ENCODE data around the gene EPYC. TPM values are rescaled to one million over a fixed set of nuclear protein-coding genes. Genes with fewer than 3 reads are reported as not detected.

Gene EPYC
- total and polyA plus RNA-seq, 4 donors: not detected

- no peaks in the 10 kb centered on the region for H3K36me3 ChIP-seq (ENCODE audit: control insufficient read depth in 4 of 4, insufficient read depth in 3 of 4, low read depth in 1 of 4, low read length in 3 of 4)
- no peak overlapping the region for H3K9ac ChIP-seq (ENCODE audit: low read depth in 1 of 2, low read length in 2 of 2)
- H3K27me3 ChIP-seq (ENCODE audit: control insufficient read depth in 4 of 4, insufficient read depth in 4 of 4, low read length in 3 of 4): no peaks in the 10 kb centered on the region
- 83% methylated on average over 2 of the region's 2 CpGs for WGBS
- no peak overlapping the region for H3K27ac ChIP-seq (ENCODE audit: low read depth in 1 of 2, low read length in 2 of 2)
- no peak overlapping the region for H3K4me3 ChIP-seq (ENCODE audit: low read depth in 1 of 3, low read length in 3 of 3)
- no peaks in the 10 kb centered on the region for H3K9me3 ChIP-seq (ENCODE audit: control insufficient read depth in 4 of 4, low read length in 3 of 4)
- no peak for DNase-seq (ENCODE audit: low spot score)
- TF ChIP-seq RXRA (IDR thresholded peaks at IDR 0.05): no peak
- TF ChIP-seq FOXA2 (IDR thresholded peaks at IDR 0.05): no peak
- TF ChIP-seq TAF1 (conservative IDR thresholded peaks at IDR 0.05): no peak
- H3K4me1 ChIP-seq (ENCODE audit: control insufficient read depth in 4 of 4, insufficient read depth in 4 of 4, low read length in 3 of 4): no peaks in the 10 kb centered on the region
Observed at GRCh38 chr12:90965204-90965603, 39.6 kb downstream of the EPYC start.

GRCh38 chr12:90964616-90965015 lies 40.2 kb downstream of the EPYC start:
- Histone ChIP-seq H3K36me3 (ENCODE audit: control insufficient read depth in 4 of 4, insufficient read depth in 3 of 4, low read depth in 1 of 4, low read length in 3 of 4) (no peaks in the 10 kb centered on the region), H3K9me3 (ENCODE audit: control insufficient read depth in 4 of 4, low read length in 3 of 4) (no peaks in the 10 kb centered on the region), H3K27me3 (ENCODE audit: control insufficient read depth in 4 of 4, insufficient read depth in 4 of 4, low read length in 3 of 4) (no peaks in the 10 kb centered on the region), H3K27ac (ENCODE audit: low read depth in 1 of 2, low read length in 2 of 2) (no peak overlapping the region), H3K4me1 (ENCODE audit: control insufficient read depth in 4 of 4, insufficient read depth in 4 of 4, low read length in 3 of 4) (no peaks in the 10 kb centered on the region), H3K9ac (ENCODE audit: low read depth in 1 of 2, low read length in 2 of 2) (no peak overlapping the region), H3K4me3 (ENCODE audit: low read depth in 1 of 3, low read length in 3 of 3) (no peak overlapping the region)
- 37% methylated on average over 2 of the region's 2 CpGs for WGBS
- DNase-seq (ENCODE audit: low spot score): no peak
- TF ChIP-seq ATF3 (IDR thresholded peaks at IDR 0.05) (no peak), NR2F2 (IDR thresholded peaks at IDR 0.05) (no peak), SP1 (IDR thresholded peaks at IDR 0.05) (no peak), HNF4G (IDR thresholded peaks at IDR 0.05) (no peak), FOXA2 (IDR thresholded peaks at IDR 0.05) (no peak), EGR1 (IDR thresholded peaks at IDR 0.05; ENCODE audit: low read depth in 2 of 2) (no peak), RAD21 (IDR thresholded peaks at IDR 0.05) (no peak), YY1 (IDR thresholded peaks at IDR 0.05) (no peak), TAF1 (conservative IDR thresholded peaks at IDR 0.05) (no peak), GABPA (IDR thresholded peaks at IDR 0.05 in 1 of 2, conservative IDR thresholded peaks at IDR 0.05 in 1 of 2) (no peak), MAX (IDR thresholded peaks at IDR 0.05) (no peak), HNF4A (conservative IDR thresholded peaks at IDR 0.05) (no peak), RXRA (IDR thresholded peaks at IDR 0.05) (no peak)
- TF ChIP-seq, protein P1, sequence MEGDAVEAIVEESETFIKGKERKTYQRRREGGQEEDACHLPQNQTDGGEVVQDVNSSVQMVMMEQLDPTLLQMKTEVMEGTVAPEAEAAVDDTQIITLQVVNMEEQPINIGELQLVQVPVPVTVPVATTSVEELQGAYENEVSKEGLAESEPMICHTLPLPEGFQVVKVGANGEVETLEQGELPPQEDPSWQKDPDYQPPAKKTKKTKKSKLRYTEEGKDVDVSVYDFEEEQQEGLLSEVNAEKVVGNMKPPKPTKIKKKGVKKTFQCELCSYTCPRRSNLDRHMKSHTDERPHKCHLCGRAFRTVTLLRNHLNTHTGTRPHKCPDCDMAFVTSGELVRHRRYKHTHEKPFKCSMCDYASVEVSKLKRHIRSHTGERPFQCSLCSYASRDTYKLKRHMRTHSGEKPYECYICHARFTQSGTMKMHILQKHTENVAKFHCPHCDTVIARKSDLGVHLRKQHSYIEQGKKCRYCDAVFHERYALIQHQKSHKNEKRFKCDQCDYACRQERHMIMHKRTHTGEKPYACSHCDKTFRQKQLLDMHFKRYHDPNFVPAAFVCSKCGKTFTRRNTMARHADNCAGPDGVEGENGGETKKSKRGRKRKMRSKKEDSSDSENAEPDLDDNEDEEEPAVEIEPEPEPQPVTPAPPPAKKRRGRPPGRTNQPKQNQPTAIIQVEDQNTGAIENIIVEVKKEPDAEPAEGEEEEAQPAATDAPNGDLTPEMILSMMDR (IDR thresholded peaks at IDR 0.05; ENCODE audit: low read depth, low read length, missing input control): no peak
- TF ChIP-seq, protein P2, sequence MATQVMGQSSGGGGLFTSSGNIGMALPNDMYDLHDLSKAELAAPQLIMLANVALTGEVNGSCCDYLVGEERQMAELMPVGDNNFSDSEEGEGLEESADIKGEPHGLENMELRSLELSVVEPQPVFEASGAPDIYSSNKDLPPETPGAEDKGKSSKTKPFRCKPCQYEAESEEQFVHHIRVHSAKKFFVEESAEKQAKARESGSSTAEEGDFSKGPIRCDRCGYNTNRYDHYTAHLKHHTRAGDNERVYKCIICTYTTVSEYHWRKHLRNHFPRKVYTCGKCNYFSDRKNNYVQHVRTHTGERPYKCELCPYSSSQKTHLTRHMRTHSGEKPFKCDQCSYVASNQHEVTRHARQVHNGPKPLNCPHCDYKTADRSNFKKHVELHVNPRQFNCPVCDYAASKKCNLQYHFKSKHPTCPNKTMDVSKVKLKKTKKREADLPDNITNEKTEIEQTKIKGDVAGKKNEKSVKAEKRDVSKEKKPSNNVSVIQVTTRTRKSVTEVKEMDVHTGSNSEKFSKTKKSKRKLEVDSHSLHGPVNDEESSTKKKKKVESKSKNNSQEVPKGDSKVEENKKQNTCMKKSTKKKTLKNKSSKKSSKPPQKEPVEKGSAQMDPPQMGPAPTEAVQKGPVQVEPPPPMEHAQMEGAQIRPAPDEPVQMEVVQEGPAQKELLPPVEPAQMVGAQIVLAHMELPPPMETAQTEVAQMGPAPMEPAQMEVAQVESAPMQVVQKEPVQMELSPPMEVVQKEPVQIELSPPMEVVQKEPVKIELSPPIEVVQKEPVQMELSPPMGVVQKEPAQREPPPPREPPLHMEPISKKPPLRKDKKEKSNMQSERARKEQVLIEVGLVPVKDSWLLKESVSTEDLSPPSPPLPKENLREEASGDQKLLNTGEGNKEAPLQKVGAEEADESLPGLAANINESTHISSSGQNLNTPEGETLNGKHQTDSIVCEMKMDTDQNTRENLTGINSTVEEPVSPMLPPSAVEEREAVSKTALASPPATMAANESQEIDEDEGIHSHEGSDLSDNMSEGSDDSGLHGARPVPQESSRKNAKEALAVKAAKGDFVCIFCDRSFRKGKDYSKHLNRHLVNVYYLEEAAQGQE (IDR thresholded peaks at IDR 0.05): no peak
- TF ChIP-seq, protein P3, sequence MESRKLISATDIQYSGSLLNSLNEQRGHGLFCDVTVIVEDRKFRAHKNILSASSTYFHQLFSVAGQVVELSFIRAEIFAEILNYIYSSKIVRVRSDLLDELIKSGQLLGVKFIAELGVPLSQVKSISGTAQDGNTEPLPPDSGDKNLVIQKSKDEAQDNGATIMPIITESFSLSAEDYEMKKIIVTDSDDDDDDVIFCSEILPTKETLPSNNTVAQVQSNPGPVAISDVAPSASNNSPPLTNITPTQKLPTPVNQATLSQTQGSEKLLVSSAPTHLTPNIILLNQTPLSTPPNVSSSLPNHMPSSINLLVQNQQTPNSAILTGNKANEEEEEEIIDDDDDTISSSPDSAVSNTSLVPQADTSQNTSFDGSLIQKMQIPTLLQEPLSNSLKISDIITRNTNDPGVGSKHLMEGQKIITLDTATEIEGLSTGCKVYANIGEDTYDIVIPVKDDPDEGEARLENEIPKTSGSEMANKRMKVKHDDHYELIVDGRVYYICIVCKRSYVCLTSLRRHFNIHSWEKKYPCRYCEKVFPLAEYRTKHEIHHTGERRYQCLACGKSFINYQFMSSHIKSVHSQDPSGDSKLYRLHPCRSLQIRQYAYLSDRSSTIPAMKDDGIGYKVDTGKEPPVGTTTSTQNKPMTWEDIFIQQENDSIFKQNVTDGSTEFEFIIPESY (IDR thresholded peaks at IDR 0.05): no peak

Measured in liver (tissue), 9 donors.